Osteoblast (primary cell): ENCODE measurements around the gene PAX5. TPM values are rescaled to one million over a fixed set of nuclear protein-coding genes. Genes with fewer than 3 reads are reported as not detected.

Source experiments
- DNase-seq: peaks from one replicate; pipeline ENCODE4 v3.0.0; 2011; ENCODE audit warnings: low spot score, mixed read lengths; ENCODE audit not compliant: insufficient read length; ENCODE audit errors: missing footprints
- H2AFZ ChIP-seq: 2 replicates; pipeline ENCODE4 v1.6.0; 2011; ENCODE audit warnings: mild to moderate bottlenecking, low read length
- H3K27ac ChIP-seq: 2 replicates; pipeline ENCODE4 v1.5.1; 2011; ENCODE audit warnings: mild to moderate bottlenecking, low read depth, low read length, moderate library complexity
- H3K27me3 ChIP-seq: 2 replicates; pipeline ENCODE4 v1.6.0; 2012; ENCODE audit warnings: mild to moderate bottlenecking, control low read depth, inconsistent platforms, low read length, moderate library complexity; ENCODE audit not compliant: insufficient read depth
- H3K36me3 ChIP-seq: 2 replicates; pipeline ENCODE4 v1.5.1; 2011; ENCODE audit warnings: mild to moderate bottlenecking, low read length, control low read depth, moderate library complexity; ENCODE audit not compliant: insufficient read depth
- H3K4me1 ChIP-seq: 2 replicates; pipeline ENCODE4 v1.5.1; 2011; ENCODE audit warnings: mild to moderate bottlenecking, low read length, control low read depth, moderate library complexity; ENCODE audit not compliant: insufficient read depth
- H3K4me2 ChIP-seq: 2 replicates; pipeline ENCODE4 v1.6.0; 2011; ENCODE audit warnings: mild to moderate bottlenecking, low read length; ENCODE audit not compliant: insufficient read depth
- H3K4me3 ChIP-seq: fragments of 200-600 bp; sonication (generic); 3 replicates; pipeline ENCODE4 v1.5.1; 2012; ENCODE audit warnings: mild to moderate bottlenecking, low read length, inconsistent platforms; ENCODE audit not compliant: insufficient read depth
- H3K79me2 ChIP-seq: 2 replicates; pipeline ENCODE4 v1.6.0; 2012; ENCODE audit warnings: mild to moderate bottlenecking, low read length, control low read depth, inconsistent platforms; ENCODE audit not compliant: insufficient read depth
- H3K9me3 ChIP-seq: 2 replicates; pipeline ENCODE4 v1.5.1; 2011; ENCODE audit warnings: low read depth, low read length, control low read depth
- H4K20me1 ChIP-seq: 2 replicates; pipeline ENCODE4 v1.6.0; 2012; ENCODE audit warnings: mild to moderate bottlenecking, low read length, control low read depth; ENCODE audit not compliant: insufficient read depth
- CTCF ChIP-seq: IDR thresholded peaks from 2 replicates; pipeline ENCODE4 v1.5.1; 2011; ENCODE audit warnings: mild to moderate bottlenecking, low read depth, low read length, moderate library complexity; ENCODE audit errors: extremely low read depth
- total RNA-seq: library from RNA; depleted of rRNA; stranded (reverse); fragments of >200 nt; gene quantifications from 2 replicates; pipeline ENCODE4 v1.2.3, GENCODE V29; 2012

Gene PAX5
- total RNA-seq, 1 donor, result not detected

DNA sequence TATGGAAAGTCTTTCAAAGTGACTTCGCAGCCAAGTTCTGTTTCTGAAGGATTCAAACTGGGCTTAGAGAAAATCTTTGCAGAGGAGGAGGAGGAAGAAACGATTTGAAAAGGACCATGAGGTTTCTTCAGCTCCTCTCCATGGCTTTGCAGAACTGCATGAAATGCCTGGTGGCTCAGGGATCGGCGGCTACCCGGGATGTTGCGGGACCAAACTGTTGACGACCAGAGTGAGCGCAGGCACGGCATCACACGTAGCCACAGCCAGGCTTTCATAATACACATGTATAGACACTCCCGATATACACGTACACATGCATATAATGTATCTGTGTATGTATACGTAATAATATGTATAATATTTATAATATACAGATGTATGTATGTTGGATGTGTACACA, 180.0 kb downstream of the PAX5 start:
- H4K20me1 ChIP-seq, result no peaks in the 10 kb centered on the region
- no peak for DNase-seq
- H3K79me2 ChIP-seq, result no peaks in the 10 kb centered on the region
- no peak for TF ChIP-seq CTCF
- no peaks in the 10 kb centered on the region for H3K9me3 ChIP-seq
- H3K27me3 ChIP-seq, result peaks cover 37% of the 10 kb centered on the region
- H3K4me3 ChIP-seq, result no peak overlapping the region
- no peak overlapping the region for H3K4me2 ChIP-seq
- H3K4me1 ChIP-seq, result no peaks in the 10 kb centered on the region
- H2AFZ ChIP-seq, result no peak overlapping the region
- H3K36me3 ChIP-seq, result no peaks in the 10 kb centered on the region
- H3K27ac ChIP-seq, result no peak overlapping the region

- no peak overlapping the region for H3K4me3 ChIP-seq
Observed at GRCh38 chr9:36853233-36853632, 180.8 kb downstream of the PAX5 start.

DNA sequence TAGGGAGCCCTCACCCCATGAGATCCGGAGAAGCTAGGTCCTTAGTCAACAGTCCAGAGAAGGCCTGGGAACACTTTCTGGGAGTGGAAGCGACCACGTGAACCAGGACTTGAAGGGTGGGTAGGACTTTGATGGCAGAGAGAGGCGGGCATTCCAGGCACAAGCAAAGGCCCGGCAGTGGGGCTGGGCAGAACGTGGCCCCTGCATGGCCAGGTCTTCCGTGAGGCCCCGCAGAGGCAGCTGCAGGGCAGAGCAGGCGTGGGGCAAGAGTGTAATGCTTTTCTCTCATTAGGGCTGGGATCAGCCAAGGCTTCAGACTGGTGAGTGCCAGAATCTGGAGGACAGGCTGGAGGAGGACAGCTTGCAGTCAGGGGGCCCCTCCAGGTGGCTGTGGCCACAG, 184.1 kb downstream of the PAX5 start:
- no peak for TF ChIP-seq CTCF
- Histone ChIP-seq H3K4me2 (no peak overlapping the region), H3K27ac (no peak overlapping the region), H3K4me1 (no peaks in the 10 kb centered on the region), H3K79me2 (no peaks in the 10 kb centered on the region), H3K9me3 (no peaks in the 10 kb centered on the region), H3K4me3 (no peak overlapping the region), H2AFZ (no peak overlapping the region), H3K36me3 (no peaks in the 10 kb centered on the region), H3K27me3 (peaks cover 27% of the 10 kb centered on the region), H4K20me1 (no peaks in the 10 kb centered on the region)
- DNase-seq, result no peak

More at GRCh38 chr9:36853233-36853632, 180.8 kb downstream of the PAX5 start:
- no peaks in the 10 kb centered on the region for H3K4me1 ChIP-seq
- no peaks in the 10 kb centered on the region for H3K36me3 ChIP-seq
- no peak overlapping the region for H3K4me2 ChIP-seq
- no peak overlapping the region for H2AFZ ChIP-seq
- no peak for DNase-seq
- H3K9me3 ChIP-seq, result no peaks in the 10 kb centered on the region
- no peaks in the 10 kb centered on the region for H4K20me1 ChIP-seq
- H3K27ac ChIP-seq, result no peak overlapping the region
- H3K79me2 ChIP-seq, result no peaks in the 10 kb centered on the region
- peaks cover 34% of the 10 kb centered on the region for H3K27me3 ChIP-seq
- no peak for TF ChIP-seq CTCF

- Histone ChIP-seq H2AFZ (no peak overlapping the region), H3K4me3 (no peak overlapping the region), H3K9me3 (no peaks in the 10 kb centered on the region), H3K79me2 (no peaks in the 10 kb centered on the region), H3K36me3 (no peaks in the 10 kb centered on the region), H3K27ac (no peak overlapping the region), H3K4me1 (no peaks in the 10 kb centered on the region), H3K4me2 (no peak overlapping the region), H4K20me1 (no peaks in the 10 kb centered on the region), H3K27me3 (peaks cover 21% of the 10 kb centered on the region)
- TF ChIP-seq CTCF, result no peak
- no peak for DNase-seq
Observed at GRCh38 chr9:36848946-36849345, 185.1 kb downstream of the PAX5 start.
